Neural progenitor cell (in vitro differentiated cells): ENCODE results near the gene RHBG. TPM values are rescaled to one million over a fixed set of nuclear protein-coding genes. Genes with fewer than 3 reads are reported as not detected.

ENCODE experiments used
- DNase-seq: peaks from one replicate; pipeline ENCODE4 v3.0.0-alpha.2; 2016; ENCODE audit warnings: low spot score
- H2AFZ ChIP-seq: fragments of 200-600 bp; sonication (generic); replicated peaks from 2 replicates; pipeline ENCODE4 v1.6.1; 2016; ENCODE audit warnings: antibody characterized with exemption
- H3F3A ChIP-seq: fragments of 200-600 bp; sonication (generic); 2 replicates; pipeline ENCODE4 v1.6.1; 2016; ENCODE audit warnings: antibody characterized with exemption, low read depth
- H3K27ac ChIP-seq: fragments of 200-600 bp; sonication (generic); 2 replicates; pipeline ENCODE4 v1.5.1; 2016; ENCODE audit warnings: mild to moderate bottlenecking
- H3K27me3 ChIP-seq: fragments of 200-600 bp; sonication (generic); 2 replicates; pipeline ENCODE4 v1.6.1; 2016; ENCODE audit warnings: mild to moderate bottlenecking, moderate library complexity
- H3K36me3 ChIP-seq: fragments of 200-600 bp; sonication (generic); 2 replicates; pipeline ENCODE4 v1.5.1; 2016
- H3K4me1 ChIP-seq: fragments of 200-600 bp; sonication (generic); 2 replicates; pipeline ENCODE4 v1.6.1; 2016; ENCODE audit warnings: mixed run types
- H3K4me2 ChIP-seq: fragments of 200-600 bp; sonication (generic); 2 replicates; pipeline ENCODE4 v1.6.1; 2016
- H3K4me3 ChIP-seq: fragments of 200-600 bp; sonication (generic); 2 replicates; pipeline ENCODE4 v1.5.1; 2016
- H3K79me2 ChIP-seq: fragments of 200-600 bp; sonication (generic); 2 replicates; pipeline ENCODE4 v1.6.1; 2016; ENCODE audit warnings: low read depth
- H3K9ac ChIP-seq: fragments of 200-600 bp; sonication (generic); 2 replicates; pipeline ENCODE4 v1.6.1; 2016
- H3K9me3 ChIP-seq: fragments of 200-600 bp; sonication (generic); 2 replicates; pipeline ENCODE4 v1.5.1; 2016; ENCODE audit warnings: low read depth
- H4K20me1 ChIP-seq: fragments of 200-600 bp; sonication (generic); 2 replicates; pipeline ENCODE4 v1.6.1; 2016; ENCODE audit warnings: low read depth
- H3K27ac Mint-ChIP-seq: 3 replicates; pipeline ENCODE4 v1.8.0; 2021; ENCODE audit warnings: mixed read lengths
- H3K27me3 Mint-ChIP-seq: 2 replicates; pipeline ENCODE4 v1.8.0; 2022; ENCODE audit warnings: low read depth, mild to moderate bottlenecking, inconsistent platforms, moderate library complexity, mixed read lengths; ENCODE audit not compliant: insufficient read depth
- H3K36me3 Mint-ChIP-seq: 3 replicates; pipeline ENCODE4 v1.8.0; 2021; ENCODE audit warnings: mixed read lengths
- H3K4me1 Mint-ChIP-seq: 3 replicates; pipeline ENCODE4 v1.8.0; 2021; ENCODE audit warnings: mixed read lengths
- H3K4me3 Mint-ChIP-seq: 3 replicates; pipeline ENCODE4 v1.8.0; 2021; ENCODE audit warnings: mild to moderate bottlenecking, moderate library complexity, mixed read lengths
- H3K9me3 Mint-ChIP-seq: 3 replicates; pipeline ENCODE4 v1.8.0; 2020; ENCODE audit warnings: mixed read lengths
- EZH2 ChIP-seq: fragments of 200-600 bp; sonication (generic); IDR thresholded peaks from 2 replicates; pipeline ENCODE4 v1.6.1; 2017; ENCODE audit warnings: antibody characterized with exemption, mild to moderate bottlenecking, moderate library complexity
- EZH2phosphoT487 ChIP-seq: fragments of 200-600 bp; sonication (generic); IDR thresholded peaks from 2 replicates; pipeline ENCODE4 v1.6.1; 2017; ENCODE audit warnings: antibody characterized with exemption
- total RNA-seq: library from RNA; depleted of rRNA; stranded (reverse); fragments of >200 nt; gene quantifications from 2 replicates; pipeline ENCODE4 v1.2.3, GENCODE V29; 2015; ENCODE audit warnings: low replicate concordance
- TF ChIP-seq, protein P1 (sequence below): fragments of 200-600 bp; sonication (generic); IDR thresholded peaks from 2 replicates; pipeline ENCODE4 v1.5.1; 2017; ENCODE audit warnings: antibody characterized with exemption, mild to moderate bottlenecking

The RHBG gene
- total RNA-seq, 1 donor from 2014 or later = not detected

DNA sequence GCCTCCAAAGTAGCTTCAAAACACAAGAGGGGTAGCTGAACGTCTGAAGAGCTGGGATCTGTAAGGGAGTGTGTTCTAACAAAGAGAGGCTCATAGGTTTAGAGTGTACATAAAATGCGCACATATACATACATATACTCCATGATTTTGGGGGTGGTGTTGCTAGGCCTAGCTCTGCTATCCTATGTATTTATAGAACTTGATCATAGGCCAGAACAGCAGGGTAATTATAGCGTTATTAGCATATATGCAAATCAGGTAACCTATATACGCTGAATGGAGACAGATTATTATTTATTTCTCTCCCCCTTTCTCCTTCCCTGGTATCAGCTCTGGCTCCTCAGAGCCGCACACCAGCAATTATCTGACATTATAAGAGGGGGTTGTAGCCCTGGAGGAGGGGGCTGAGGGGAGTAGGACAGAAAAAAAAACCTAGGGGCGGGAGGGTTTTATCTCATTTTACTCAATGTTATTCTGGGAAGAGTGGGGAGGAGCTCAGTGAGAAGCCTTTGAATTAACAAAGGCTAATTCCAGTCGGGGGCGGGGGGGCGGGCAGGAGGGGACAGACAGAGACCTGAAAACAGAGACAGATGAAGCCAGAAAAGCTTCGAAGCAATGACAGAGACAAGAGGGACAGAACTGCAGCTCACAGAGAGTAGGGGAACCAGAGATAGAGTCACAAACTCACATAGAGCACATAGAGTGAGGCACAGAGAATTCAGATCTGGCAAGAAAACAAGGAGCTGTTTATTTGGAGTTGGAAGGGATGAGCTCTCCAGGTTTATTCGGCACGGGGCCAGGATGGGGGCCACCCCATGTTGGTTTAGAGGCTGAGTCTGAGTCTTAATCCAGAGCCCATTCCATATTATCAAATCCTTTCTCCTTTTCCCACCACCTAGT, 63.0 kb downstream of the RHBG start:
- TF ChIP-seq, protein P1, sequence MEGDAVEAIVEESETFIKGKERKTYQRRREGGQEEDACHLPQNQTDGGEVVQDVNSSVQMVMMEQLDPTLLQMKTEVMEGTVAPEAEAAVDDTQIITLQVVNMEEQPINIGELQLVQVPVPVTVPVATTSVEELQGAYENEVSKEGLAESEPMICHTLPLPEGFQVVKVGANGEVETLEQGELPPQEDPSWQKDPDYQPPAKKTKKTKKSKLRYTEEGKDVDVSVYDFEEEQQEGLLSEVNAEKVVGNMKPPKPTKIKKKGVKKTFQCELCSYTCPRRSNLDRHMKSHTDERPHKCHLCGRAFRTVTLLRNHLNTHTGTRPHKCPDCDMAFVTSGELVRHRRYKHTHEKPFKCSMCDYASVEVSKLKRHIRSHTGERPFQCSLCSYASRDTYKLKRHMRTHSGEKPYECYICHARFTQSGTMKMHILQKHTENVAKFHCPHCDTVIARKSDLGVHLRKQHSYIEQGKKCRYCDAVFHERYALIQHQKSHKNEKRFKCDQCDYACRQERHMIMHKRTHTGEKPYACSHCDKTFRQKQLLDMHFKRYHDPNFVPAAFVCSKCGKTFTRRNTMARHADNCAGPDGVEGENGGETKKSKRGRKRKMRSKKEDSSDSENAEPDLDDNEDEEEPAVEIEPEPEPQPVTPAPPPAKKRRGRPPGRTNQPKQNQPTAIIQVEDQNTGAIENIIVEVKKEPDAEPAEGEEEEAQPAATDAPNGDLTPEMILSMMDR = no peak
- no peak for TF ChIP-seq EZH2phosphoT487
- no peak for TF ChIP-seq EZH2
- Mint-ChIP-seq H3K4me1 (peaks cover 41% of the 10 kb centered on the region), H3K27me3 (peaks cover 89% of the 10 kb centered on the region), H3K36me3 (no peaks in the 10 kb centered on the region), H3K9me3 (peaks cover 2% of the 10 kb centered on the region), H3K27ac (no peak overlapping the region), H3K4me3 (peak overlapping the region; percentile 3)
- H4K20me1 ChIP-seq = peaks cover 84% of the 10 kb centered on the region
- H3K36me3 ChIP-seq = no peaks in the 10 kb centered on the region
- no peak overlapping the region for H3K9ac ChIP-seq
- H3K27ac ChIP-seq = no peak overlapping the region
- H2AFZ ChIP-seq = no peak overlapping the region
- H3K4me3 ChIP-seq = no peak overlapping the region
- no peaks in the 10 kb centered on the region for H3K9me3 ChIP-seq
- H3K4me1 ChIP-seq = peaks cover 42% of the 10 kb centered on the region
- H3K4me2 ChIP-seq = peak overlapping the region; percentile 40
- no peaks in the 10 kb centered on the region for H3K79me2 ChIP-seq
- peaks cover 100% of the 10 kb centered on the region for H3K27me3 ChIP-seq
- DNase-seq = no peak
- peaks cover 20% of the 10 kb centered on the region for H3F3A ChIP-seq

DNA sequence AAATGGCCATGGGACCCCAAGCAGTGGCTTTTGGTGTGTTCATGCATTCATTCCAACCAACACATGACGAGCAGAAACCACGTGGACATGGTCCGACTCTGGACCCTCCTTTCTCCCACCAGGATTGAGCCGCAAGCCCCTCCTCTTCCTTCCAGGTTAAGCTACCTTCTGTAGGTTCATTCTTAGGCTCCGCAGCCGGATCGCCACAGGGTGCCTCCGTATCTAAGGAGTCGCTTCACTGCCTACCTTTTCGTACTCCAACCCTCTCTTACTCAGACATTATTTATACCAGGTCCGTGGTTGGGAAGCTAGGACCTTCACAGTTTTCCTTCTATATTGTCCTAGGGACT, 63.6 kb downstream of the RHBG start:
- peak overlapping the region; percentile 3 for H3K4me3 Mint-ChIP-seq
- Histone ChIP-seq H3K4me1 (peaks cover 42% of the 10 kb centered on the region), H3K79me2 (no peaks in the 10 kb centered on the region), H3K4me2 (peak overlapping the region; percentile 40), H3K27ac (no peak overlapping the region), H3K9me3 (no peaks in the 10 kb centered on the region), H3F3A (peaks cover 26% of the 10 kb centered on the region), H3K27me3 (peaks cover 100% of the 10 kb centered on the region), H2AFZ (no peak overlapping the region), H3K4me3 (no peak overlapping the region), H4K20me1 (peaks cover 91% of the 10 kb centered on the region), H3K36me3 (no peaks in the 10 kb centered on the region), H3K9ac (no peak overlapping the region)
- peak; percentile 49 for DNase-seq
- H3K27ac Mint-ChIP-seq = no peak overlapping the region
- peaks cover 2% of the 10 kb centered on the region for H3K9me3 Mint-ChIP-seq
- TF ChIP-seq EZH2phosphoT487 = peak; percentile 50
- TF ChIP-seq, protein P1 = no peak
- TF ChIP-seq EZH2 = peak; percentile 60
- no peaks in the 10 kb centered on the region for H3K36me3 Mint-ChIP-seq
- H3K4me1 Mint-ChIP-seq = peaks cover 47% of the 10 kb centered on the region
- peaks cover 91% of the 10 kb centered on the region for H3K27me3 Mint-ChIP-seq

DNA sequence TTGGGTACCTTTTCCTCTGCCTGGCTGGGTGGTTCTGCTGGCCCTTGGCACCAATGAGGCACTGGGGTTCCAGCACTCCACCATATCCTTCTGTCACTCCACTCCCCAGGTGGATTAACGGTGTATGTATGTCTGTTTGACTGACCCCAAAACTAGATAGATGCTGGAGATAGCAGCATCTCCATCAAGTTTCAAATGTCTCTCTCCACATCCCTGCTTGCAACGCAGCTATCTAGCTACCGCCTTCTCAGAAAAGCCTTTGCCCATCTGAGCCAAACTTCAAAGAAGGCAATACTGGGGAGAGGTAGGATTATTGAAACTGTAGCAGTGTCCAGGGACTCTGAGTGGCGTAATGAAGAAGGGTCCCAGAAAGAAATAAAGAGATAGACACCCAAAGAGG, 64.0 kb downstream of the RHBG start:
- Mint-ChIP-seq H3K27me3 (peaks cover 91% of the 10 kb centered on the region), H3K27ac (no peak overlapping the region), H3K36me3 (no peaks in the 10 kb centered on the region), H3K9me3 (peaks cover 2% of the 10 kb centered on the region), H3K4me3 (no peak overlapping the region), H3K4me1 (peaks cover 49% of the 10 kb centered on the region)
- no peak overlapping the region for H3K4me2 ChIP-seq
- no peak overlapping the region for H3K9ac ChIP-seq
- no peak overlapping the region for H3K27ac ChIP-seq
- no peak overlapping the region for H2AFZ ChIP-seq
- DNase-seq = no peak
- no peaks in the 10 kb centered on the region for H3K36me3 ChIP-seq
- peak; percentile 53 for TF ChIP-seq EZH2phosphoT487
- peak; percentile 74 for TF ChIP-seq EZH2
- TF ChIP-seq, protein P1 = no peak
- H3K9me3 ChIP-seq = no peaks in the 10 kb centered on the region
- no peak overlapping the region for H3K4me3 ChIP-seq
- H4K20me1 ChIP-seq = peaks cover 95% of the 10 kb centered on the region
- H3K4me1 ChIP-seq = peaks cover 42% of the 10 kb centered on the region
- H3K79me2 ChIP-seq = no peaks in the 10 kb centered on the region
- peaks cover 28% of the 10 kb centered on the region for H3F3A ChIP-seq
- peaks cover 100% of the 10 kb centered on the region for H3K27me3 ChIP-seq
